ENCODE measurements around the gene TCERG1L. TPM values are rescaled to one million over a fixed set of nuclear protein-coding genes. Genes with fewer than 3 reads are reported as not detected.

TCERG1L gene
- total RNA-seq, 2 donors from 2014 or later, result 0.45 to 0.68 TPM

DNA sequence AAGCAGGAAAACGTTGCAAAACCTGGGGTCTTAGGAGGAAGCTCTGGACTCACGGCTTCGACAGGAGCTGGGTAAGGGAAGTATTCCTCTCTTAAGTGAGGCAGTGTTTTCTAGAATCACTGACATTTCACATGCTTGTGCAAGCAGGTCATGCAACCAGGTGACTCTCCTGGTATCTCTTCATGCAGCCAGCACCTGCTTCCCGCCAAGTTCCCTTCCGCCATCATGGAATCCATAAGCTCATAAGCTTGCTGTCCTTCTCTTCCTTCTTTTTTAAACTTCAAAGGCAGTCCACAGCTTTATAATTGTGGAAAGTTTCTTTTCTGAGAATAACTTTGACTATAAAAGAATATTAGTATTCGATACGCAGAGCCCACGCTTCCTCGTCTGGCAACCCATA, 256.1 kb downstream of the TCERG1L start:
- peaks cover 0 to 5% of the 10 kb centered on the region in 2 donors for H3K36me3 Mint-ChIP-seq
- H3K9me3 Mint-ChIP-seq, result no peaks in the 10 kb centered on the region
- no peak for DNase-seq (ENCODE audit: low spot score in 2 of 2)
- ATAC-seq, result no peak
- no peak overlapping the region for H3K27ac Mint-ChIP-seq

DNA sequence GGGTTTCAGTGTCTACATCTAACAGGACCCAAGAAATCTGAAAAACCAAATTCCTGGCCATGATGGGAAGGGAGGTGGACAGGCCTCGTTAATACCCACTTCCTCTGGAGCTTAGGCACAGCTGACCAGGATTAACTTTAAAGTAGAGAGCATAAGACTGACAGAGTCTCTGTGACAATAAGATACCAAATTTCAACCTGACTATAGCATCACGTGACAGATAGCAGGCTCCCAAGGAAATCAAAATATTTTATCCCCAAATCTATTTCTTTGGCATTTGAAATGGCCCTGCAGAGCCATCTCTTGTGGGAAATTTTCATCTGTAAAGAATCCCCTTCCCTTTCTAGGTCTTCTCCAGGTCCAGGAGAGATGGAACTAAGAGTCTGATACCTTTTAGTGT, 258.3 kb downstream of the TCERG1L start:
- Mint-ChIP-seq H3K36me3 (peaks cover 0 to 5% of the 10 kb centered on the region in 2 donors), H3K9me3 (no peaks in the 10 kb centered on the region), H3K27ac (no peak overlapping the region)
- DNase-seq (ENCODE audit: low spot score in 2 of 2), result no peak
- ATAC-seq, result no peak

DNA sequence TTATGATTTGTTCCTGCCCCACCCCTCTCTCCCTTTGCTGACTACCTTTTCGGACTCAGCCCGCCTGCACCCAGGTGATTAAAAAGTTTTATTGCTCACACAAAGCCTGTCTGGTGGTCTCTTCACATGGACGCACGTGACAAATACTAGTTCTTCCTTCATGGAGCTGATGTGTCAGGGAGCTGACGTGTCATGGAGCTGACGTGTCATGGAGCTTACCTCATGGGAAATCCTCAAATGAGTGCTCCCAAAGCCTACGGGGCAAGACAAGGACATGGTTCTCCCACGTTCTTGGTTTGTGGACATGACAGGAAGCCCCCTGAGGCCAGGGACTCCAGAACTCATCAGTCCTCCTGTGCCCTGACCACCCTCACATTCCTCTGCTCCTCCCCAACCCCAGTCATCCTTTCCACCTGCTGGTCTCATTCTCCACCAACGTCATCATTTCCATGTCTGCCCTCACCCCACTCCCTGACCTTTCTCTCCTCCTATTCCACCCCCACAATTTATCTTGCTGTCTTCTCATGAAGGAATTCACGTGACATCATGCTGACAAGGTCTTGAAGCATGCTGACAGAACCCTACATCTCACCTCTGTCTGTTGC, 261.3 kb downstream of the TCERG1L start:
- Mint-ChIP-seq H3K36me3 (peaks cover 0 to 5% of the 10 kb centered on the region in 2 donors), H3K9me3 (no peaks in the 10 kb centered on the region), H3K27ac (no peak overlapping the region)
- DNase-seq (ENCODE audit: low spot score in 2 of 2), result no peak
- ATAC-seq, result peak in 1 of 2 donors; percentile 63

DNA sequence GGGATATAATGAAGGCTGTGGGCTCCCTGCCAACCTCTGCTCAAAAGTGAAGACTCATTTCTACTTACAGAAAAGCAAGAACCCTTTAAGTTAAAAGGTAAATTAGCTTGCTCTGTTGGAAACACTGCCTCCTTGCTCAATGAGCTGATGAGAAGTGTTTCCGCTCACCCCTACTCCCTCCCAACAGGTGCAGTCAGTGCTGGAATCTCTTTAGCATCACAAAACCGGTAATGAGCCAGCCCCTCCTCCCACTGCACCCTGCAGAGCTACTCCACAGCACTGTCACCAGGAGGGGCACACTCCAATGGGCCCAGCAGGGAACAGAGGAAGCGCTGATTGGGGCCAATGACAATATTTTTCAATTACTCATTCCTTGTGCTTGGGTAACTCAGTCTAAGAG, 262.5 kb downstream of the TCERG1L start:
- Mint-ChIP-seq H3K27ac (no peak overlapping the region), H3K9me3 (no peaks in the 10 kb centered on the region), H3K36me3 (peaks cover 0 to 5% of the 10 kb centered on the region in 2 donors)
- no peak for DNase-seq (ENCODE audit: low spot score in 2 of 2)
- no peak for ATAC-seq

GRCh38 chr10:131048606-131049005, 262.9 kb downstream of the TCERG1L start:
- Mint-ChIP-seq H3K27ac (no peak overlapping the region), H3K9me3 (no peaks in the 10 kb centered on the region), H3K36me3 (peaks cover 0 to 5% of the 10 kb centered on the region in 2 donors)
- ATAC-seq (no peak), DNase-seq (ENCODE audit: low spot score in 2 of 2) (no peak)

- DNase-seq (ENCODE audit: low spot score in 2 of 2), result no peak
- Mint-ChIP-seq H3K36me3 (peaks cover 0 to 5% of the 10 kb centered on the region in 2 donors), H3K27ac (no peak overlapping the region), H3K9me3 (no peaks in the 10 kb centered on the region)
- ATAC-seq, result no peak
Observed at GRCh38 chr10:131047501-131047900, 264.0 kb downstream of the TCERG1L start.

DNA sequence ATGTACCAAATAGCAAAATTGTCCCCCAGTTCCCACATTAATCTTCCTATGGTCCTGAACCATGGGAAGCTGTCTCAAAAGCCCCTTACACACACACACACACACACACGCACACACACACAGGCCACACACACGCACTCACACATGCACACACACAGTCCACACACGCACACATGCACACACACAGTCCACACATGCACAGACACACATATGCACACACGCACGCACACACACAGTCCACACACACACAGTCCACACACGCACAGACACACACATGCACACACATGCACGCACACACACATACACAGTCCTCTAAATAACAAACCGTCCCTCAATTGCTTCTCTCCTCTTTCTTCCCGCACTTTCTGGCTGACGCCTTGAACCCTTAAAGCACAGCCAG, 265.3 kb downstream of the TCERG1L start:
- H3K27ac Mint-ChIP-seq, result no peak overlapping the region
- no peaks in the 10 kb centered on the region for H3K9me3 Mint-ChIP-seq
- peaks cover 0 to 5% of the 10 kb centered on the region in 2 donors for H3K36me3 Mint-ChIP-seq
- no peak for DNase-seq (ENCODE audit: low spot score in 2 of 2)
- no peak for ATAC-seq

DNA sequence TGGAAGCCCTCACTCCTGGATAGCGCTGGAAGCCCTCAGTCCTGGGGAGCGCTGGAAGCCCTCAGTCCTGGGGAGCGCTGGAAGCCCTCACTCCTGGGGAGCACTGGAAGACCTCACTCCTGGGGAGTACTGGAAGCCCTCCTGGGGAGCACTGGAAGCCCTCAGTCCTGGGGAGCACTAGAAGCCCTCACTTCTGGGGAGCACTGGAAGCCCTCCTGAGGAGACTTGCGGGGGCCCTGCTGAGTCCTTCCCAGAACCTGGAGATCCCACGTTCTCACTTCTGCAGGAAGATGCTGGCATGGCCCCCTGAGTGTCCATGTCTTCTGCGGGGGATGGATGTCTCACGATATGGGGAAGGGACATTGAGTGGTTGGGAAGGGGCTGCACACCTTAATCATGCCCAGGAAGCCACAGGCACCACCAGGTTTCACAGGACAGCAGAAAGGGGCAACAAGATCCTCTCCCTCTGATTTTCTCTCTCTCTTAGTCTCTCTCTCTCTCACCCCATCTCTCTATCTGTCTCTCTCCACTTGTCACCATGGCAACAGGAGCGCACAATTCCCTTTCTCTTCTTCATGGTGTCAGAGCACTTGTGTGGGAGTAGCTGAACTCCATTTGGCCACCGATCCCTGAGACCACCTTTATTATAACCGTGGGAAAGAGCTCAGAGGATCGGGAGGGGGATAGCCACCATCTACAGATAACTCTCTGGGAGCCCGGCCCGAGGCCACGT, 267.0 kb downstream of the TCERG1L start:
- no peaks in the 10 kb centered on the region for H3K9me3 Mint-ChIP-seq
- DNase-seq (ENCODE audit: low spot score in 2 of 2) (no peak), ATAC-seq (no peak)
- no peaks in the 10 kb centered on the region for H3K36me3 Mint-ChIP-seq
- no peak overlapping the region for H3K27ac Mint-ChIP-seq

- no peaks in the 10 kb centered on the region for H3K9me3 Mint-ChIP-seq
- H3K27ac Mint-ChIP-seq, result no peak overlapping the region
- no peak for DNase-seq (ENCODE audit: low spot score in 2 of 2)
- ATAC-seq, result no peak
- no peaks in the 10 kb centered on the region for H3K36me3 Mint-ChIP-seq
Observed at GRCh38 chr10:131043039-131043691, 268.4 kb downstream of the TCERG1L start.
